ENCODE results near the gene PARPBP. TPM values are rescaled to one million over a fixed set of nuclear protein-coding genes. Genes with fewer than 3 reads are reported as not detected.
"Not testable (repeated sequence)": the region's sequence is repeated elsewhere in the genome, so short reads cannot be mapped to it uniquely, and the experiment has no call there.

Gene PARPBP, protein sequence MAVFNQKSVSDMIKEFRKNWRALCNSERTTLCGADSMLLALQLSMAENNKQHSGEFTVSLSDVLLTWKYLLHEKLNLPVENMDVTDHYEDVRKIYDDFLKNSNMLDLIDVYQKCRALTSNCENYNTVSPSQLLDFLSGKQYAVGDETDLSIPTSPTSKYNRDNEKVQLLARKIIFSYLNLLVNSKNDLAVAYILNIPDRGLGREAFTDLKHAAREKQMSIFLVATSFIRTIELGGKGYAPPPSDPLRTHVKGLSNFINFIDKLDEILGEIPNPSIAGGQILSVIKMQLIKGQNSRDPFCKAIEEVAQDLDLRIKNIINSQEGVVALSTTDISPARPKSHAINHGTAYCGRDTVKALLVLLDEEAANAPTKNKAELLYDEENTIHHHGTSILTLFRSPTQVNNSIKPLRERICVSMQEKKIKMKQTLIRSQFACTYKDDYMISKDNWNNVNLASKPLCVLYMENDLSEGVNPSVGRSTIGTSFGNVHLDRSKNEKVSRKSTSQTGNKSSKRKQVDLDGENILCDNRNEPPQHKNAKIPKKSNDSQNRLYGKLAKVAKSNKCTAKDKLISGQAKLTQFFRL
- 10 to 100 TPM in 1 of 4 donors, 1 to 10 TPM in 1, under 1 TPM in 2; 0.26 to 26.8 (median 1.2) TPM for total RNA-seq

DNA sequence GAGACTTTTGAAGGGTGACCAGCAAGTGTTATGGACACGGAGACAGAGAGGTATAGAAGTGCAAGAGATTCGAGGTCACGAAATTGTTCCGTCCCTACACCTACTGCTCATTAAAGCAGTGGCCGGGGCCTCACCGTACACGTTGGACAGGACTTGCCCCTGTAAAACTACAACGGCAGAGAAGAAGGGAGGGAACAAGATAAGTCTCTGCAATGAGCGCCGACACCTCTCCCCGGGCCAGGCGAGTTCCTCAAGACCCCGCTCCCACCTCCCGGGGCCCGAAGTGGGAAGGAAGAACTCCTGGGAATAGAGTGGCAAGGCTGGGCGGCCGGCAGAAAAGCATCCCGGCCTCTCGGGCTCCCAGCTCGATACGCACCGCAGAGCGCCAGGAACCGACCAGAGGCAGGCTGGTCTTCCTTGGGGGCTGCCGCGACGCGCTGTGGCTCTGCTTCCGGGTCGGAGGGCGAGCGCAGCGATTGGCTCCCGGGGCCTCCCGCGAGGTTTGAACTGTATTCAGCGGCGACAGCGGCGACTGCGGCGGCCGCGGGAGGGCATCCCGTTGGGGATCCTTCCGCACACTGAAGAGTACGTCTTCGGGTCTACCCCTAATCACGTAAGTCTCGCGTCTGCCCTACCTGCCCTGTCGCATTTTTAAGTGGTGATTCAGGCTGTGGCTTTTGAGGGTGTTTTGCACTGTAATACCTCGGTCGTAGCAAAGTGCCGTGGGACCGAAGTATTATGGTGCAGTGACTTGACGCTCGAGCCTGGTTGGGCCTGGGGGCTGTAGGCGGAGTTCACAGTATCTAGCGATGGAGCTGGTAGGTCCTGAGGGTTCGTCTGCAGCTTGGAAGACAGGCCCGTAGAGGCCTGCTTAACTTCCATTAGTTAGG lies at the start of gene PARPBP, which contains the start of gene NUP37:
Gene PARPBP (plus strand): TSS at position 510 of the 890 bp plus-strand sequence. CDS start 3,706 bp downstream, outside the sequence.
Gene NUP37 (minus strand): TSS at position 441 of the 890 bp plus-strand sequence. CDS start 1,596 bp downstream, outside the sequence.
- H3K27ac ChIP-seq: peak within 1 kb of the TSS; percentile 86 to 90
- H3K36me3 ChIP-seq: no peaks in the 10 kb centered on the region
- TF ChIP-seq POLR2A (IDR thresholded peaks at IDR 0.05): peak; percentile 47 to 59
- TF ChIP-seq, protein P1, sequence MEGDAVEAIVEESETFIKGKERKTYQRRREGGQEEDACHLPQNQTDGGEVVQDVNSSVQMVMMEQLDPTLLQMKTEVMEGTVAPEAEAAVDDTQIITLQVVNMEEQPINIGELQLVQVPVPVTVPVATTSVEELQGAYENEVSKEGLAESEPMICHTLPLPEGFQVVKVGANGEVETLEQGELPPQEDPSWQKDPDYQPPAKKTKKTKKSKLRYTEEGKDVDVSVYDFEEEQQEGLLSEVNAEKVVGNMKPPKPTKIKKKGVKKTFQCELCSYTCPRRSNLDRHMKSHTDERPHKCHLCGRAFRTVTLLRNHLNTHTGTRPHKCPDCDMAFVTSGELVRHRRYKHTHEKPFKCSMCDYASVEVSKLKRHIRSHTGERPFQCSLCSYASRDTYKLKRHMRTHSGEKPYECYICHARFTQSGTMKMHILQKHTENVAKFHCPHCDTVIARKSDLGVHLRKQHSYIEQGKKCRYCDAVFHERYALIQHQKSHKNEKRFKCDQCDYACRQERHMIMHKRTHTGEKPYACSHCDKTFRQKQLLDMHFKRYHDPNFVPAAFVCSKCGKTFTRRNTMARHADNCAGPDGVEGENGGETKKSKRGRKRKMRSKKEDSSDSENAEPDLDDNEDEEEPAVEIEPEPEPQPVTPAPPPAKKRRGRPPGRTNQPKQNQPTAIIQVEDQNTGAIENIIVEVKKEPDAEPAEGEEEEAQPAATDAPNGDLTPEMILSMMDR (IDR thresholded peaks at IDR 0.05): peak in 2 of 4 experiments; percentile 16 to 18
- H3K27me3 ChIP-seq: no peaks in the 10 kb centered on the region
- H3K4me1 ChIP-seq: peaks cover 5% of the 10 kb centered on the region in 2 donors
- DNase-seq: peak; percentile 85 to 89
- H3K4me3 ChIP-seq: peak within 1 kb of the TSS; percentile 66 to 72
- intact Hi-C loops (cut with DNase I; ENCODE audit: low total_unique reads): no loop called here
- no peaks in the 10 kb centered on the region for H3K9me3 ChIP-seq

DNA sequence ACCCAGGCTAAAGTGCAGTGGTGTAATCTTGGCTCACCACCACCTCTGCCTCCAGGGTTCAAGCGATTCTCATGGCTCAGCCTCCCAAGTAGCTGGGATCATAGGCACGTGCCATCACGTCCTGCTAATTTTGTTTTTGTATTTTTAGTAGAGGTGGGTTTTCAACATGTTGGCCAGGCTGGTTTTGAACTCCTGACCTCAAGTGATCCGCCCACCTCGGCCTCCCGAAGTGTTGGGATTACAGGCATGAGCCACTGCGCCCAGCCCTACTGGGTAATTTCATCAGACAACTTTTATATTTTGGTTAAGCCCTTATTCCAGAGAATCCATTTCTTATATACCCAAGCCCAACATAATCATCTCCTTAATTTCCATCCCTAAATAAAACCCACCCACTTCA lies 47.9 kb upstream of the PARPBP start:
- H3K9me3 ChIP-seq; DNase-seq; H3K4me3 ChIP-seq; intact Hi-C loops (cut with DNase I; ENCODE audit: low total_unique reads); H3K36me3 ChIP-seq; H3K27me3 ChIP-seq: not testable (repeated sequence)
- Histone ChIP-seq H3K4me1 (peaks cover 0 to 27% of the 10 kb centered on the region in 2 donors), H3K27ac (peak overlapping the region in 1 of 2 donors; percentile 27)

DNA sequence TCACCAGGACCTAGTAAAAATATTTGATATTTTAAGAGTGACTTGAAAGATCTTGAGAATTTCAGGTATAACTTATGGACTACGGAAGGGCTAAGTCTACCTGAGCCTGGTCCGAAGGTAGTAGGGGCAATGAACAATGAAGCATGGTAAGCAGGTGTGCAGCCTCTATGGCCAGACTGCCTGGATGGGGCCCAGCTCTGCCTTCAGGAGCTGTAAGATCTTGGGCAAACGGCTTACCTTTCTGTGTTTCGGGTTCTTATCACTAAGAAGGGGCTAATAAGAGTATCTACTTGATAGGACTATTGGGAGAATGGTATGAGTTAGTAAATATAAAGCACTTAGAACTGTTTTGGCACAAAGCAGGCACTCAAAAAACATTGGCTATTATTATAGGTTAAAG lies 39.1 kb upstream of the PARPBP start:
- TF ChIP-seq POLR2A (IDR thresholded peaks at IDR 0.05): no peak
- TF ChIP-seq, protein P1 (IDR thresholded peaks at IDR 0.05): no peak
- Histone ChIP-seq H3K27me3 (no peaks in the 10 kb centered on the region), H3K36me3 (no peaks in the 10 kb centered on the region), H3K9me3 (no peaks in the 10 kb centered on the region), H3K27ac (no peak overlapping the region), H3K4me1 (no peaks in the 10 kb centered on the region), H3K4me3 (no peak overlapping the region)
- intact Hi-C loops (cut with DNase I; ENCODE audit: low total_unique reads): no loop called here
- no peak for DNase-seq

DNA sequence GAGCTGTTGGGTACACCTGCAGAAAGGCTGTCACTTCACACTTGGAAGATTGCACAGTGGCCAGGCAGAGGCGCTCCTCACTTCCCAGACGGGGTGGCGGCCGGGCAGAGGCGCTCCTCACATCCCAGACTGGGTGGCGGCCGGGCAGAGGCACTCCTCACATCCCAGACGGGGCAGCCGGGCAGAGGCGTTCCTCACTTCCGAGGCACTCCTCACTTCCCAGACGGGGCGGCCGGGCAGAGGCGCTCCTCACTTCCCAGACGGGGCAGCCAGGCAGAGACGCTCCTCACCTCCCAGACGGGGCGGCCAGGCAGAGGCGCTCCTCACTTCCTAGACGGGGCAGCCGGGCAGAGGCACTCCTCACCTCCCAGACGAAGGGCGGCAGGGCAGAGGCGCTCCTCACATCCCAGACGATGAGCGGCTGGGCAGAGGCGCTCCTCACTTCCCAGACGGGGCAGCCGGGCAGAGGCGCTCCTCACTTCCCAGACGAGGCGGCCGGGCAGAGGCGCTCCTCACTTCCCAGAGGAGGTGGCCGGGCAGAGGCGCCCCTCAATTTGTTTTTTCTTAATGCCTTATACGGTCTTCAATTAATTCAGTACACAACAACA lies 30.7 kb upstream of the PARPBP start:
- H3K27me3 ChIP-seq; H3K9me3 ChIP-seq; H3K36me3 ChIP-seq; H3K27ac ChIP-seq; DNase-seq; intact Hi-C loops (cut with DNase I; ENCODE audit: low total_unique reads); H3K4me1 ChIP-seq; H3K4me3 ChIP-seq: not testable (repeated sequence)

DNA sequence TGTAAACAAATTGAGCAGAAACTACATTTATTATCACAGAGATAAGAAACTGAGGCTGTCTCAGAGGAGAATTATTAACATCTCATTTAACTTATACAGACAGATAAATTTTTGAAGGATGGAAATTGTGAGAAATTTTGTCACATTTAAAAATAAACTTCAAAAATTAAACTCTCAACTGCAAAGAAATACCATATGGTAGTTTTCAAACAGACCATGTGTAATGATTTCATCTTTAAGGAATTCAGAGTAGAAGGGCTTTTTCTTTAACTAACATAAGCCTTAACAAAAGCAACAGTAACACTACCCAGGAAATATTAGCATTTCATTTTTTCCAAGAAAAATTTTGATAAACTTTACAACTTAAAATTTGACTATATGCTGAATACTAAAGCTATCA lies 26.7 kb upstream of the PARPBP start:
- TF ChIP-seq, protein P1 (IDR thresholded peaks at IDR 0.05): no peak
- no peak for TF ChIP-seq POLR2A (IDR thresholded peaks at IDR 0.05)

More for the DNA sequence above, 26.7 kb upstream of the PARPBP start:
- H3K36me3 ChIP-seq: no peaks in the 10 kb centered on the region
- H3K4me1 ChIP-seq: no peaks in the 10 kb centered on the region
- no peaks in the 10 kb centered on the region for H3K27me3 ChIP-seq
- peak overlapping the region; percentile 39 to 50 for H3K27ac ChIP-seq
- no peak overlapping the region for H3K4me3 ChIP-seq
- no peak for DNase-seq
- H3K9me3 ChIP-seq: no peaks in the 10 kb centered on the region
- intact Hi-C loops (cut with DNase I; ENCODE audit: low total_unique reads): no loop called here

Data from uterus (tissue), 4 donors.